ENCODE measurements around the gene ZNF263.
"Not testable (repeated sequence)": the region's sequence is repeated elsewhere in the genome, so short reads cannot be mapped to it uniquely, and the experiment has no call there.

Gene ZNF263

GRCh38 chr16:3268294-3268693 is 15.0 kb upstream of the ZNF263 start:
- DNase-seq (ENCODE audit: low spot score): no peak

GRCh38 chr16:3270718-3271117 is 12.6 kb upstream of the ZNF263 start:
- not testable (repeated sequence) for DNase-seq (ENCODE audit: low spot score)

GRCh38 chr16:3271281-3271680 is 12.0 kb upstream of the ZNF263 start:
- not testable (repeated sequence) for DNase-seq (ENCODE audit: low spot score)

GRCh38 chr16:3274490-3274889 is 8.8 kb upstream of the ZNF263 start:
- DNase-seq (ENCODE audit: low spot score): no peak

- no peak for DNase-seq (ENCODE audit: low spot score)
Measured at GRCh38 chr16:3274947-3275346, 8.3 kb upstream of the ZNF263 start.

- no peak for DNase-seq (ENCODE audit: low spot score)
Measured at GRCh38 chr16:3276679-3277078, 6.6 kb upstream of the ZNF263 start.

- DNase-seq (ENCODE audit: low spot score): no peak
Measured at GRCh38 chr16:3281222-3281820, 2.0 kb upstream of the ZNF263 start.

GRCh38 chr16:3282103-3282729 is 1.1 kb upstream of the ZNF263 start:
- DNase-seq (ENCODE audit: low spot score): peak; percentile 68

- DNase-seq (ENCODE audit: low spot score): no peak
Measured at GRCh38 chr16:3283543-3284447, 504 bp downstream of the ZNF263 start.

- DNase-seq (ENCODE audit: low spot score): no peak
Measured at GRCh38 chr16:3285131-3285530, 1.8 kb downstream of the ZNF263 start.

GRCh38 chr16:3289998-3290673 is 6.8 kb downstream of the ZNF263 start:
- DNase-seq (ENCODE audit: low spot score): no peak

- no peak for DNase-seq (ENCODE audit: low spot score)
Measured at GRCh38 chr16:3292604-3293003, 9.3 kb downstream of the ZNF263 start.

- no peak for DNase-seq (ENCODE audit: low spot score)
Measured at GRCh38 chr16:3295209-3295608, 11.9 kb downstream of the ZNF263 start.

- no peak for DNase-seq (ENCODE audit: low spot score)
Measured at GRCh38 chr16:3295783-3296182, 12.5 kb downstream of the ZNF263 start.

- DNase-seq (ENCODE audit: low spot score): no peak
Measured at GRCh38 chr16:3304370-3304769, 21.1 kb downstream of the ZNF263 start.

- peak; percentile 89 for DNase-seq (ENCODE audit: low spot score)
Measured at GRCh38 chr16:3305109-3306068, 22.1 kb downstream of the ZNF263 start, which contains the start of the genes TIGD7 and ZNF75A. TSS of gene TIGD7 (minus strand) at chr16:3305430. CDS start at chr16:3300614, 4,816 bp downstream. TSS of gene ZNF75A (plus strand) at chr16:3305497. CDS start at chr16:3308429, 2,932 bp downstream.

GRCh38 chr16:3306078-3306477 is 22.8 kb downstream of the ZNF263 start:
- DNase-seq (ENCODE audit: low spot score): no peak

- DNase-seq (ENCODE audit: low spot score): no peak
Measured at GRCh38 chr16:3311496-3311895, 28.2 kb downstream of the ZNF263 start.

- DNase-seq (ENCODE audit: low spot score): no peak
Measured at GRCh38 chr16:3317315-3317999, 34.2 kb downstream of the ZNF263 start.

- no peak for DNase-seq (ENCODE audit: low spot score)
Measured at GRCh38 chr16:3321816-3322215, 38.5 kb downstream of the ZNF263 start.

Data from HuH-7 (cell line).